ENCODE measurements around the gene POU3F3. TPM values are rescaled to one million over a fixed set of nuclear protein-coding genes. Genes with fewer than 3 reads are reported as not detected.

Gene POU3F3
- total RNA-seq, 1 donor from 2014 or later: 2.1 TPM

DNA sequence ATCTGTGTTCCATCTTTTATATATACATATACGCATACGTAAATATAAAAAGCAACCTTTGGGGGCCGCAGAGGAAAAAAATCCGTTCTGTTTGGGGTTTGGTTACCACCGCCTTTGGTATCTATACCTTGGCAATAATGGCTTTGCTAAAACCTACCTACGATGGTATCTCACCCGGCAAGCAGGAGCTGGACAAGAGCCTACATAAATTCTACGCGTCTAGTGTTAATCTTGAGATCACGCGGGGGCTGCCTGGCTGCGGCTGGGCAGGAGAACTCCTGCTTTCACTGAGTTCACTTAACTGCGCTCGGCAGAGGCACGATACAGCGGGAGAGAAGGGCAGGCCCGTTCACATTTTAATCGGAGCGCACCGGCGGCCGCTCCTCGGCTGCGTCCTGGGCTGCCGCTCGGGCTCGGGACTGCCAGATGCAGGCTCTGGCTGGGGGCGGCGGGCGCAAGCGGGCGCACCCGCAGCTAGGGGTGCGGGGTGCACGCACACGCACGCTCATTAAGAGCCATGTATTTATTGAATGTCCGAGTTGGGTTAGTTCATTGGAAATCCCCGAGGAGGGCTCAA is 1.7 kb upstream of the POU3F3 start:
- no peaks in the 10 kb centered on the region for H3K9me3 Mint-ChIP-seq
- no peaks in the 10 kb centered on the region for H3K36me3 Mint-ChIP-seq
- H3K4me3 Mint-ChIP-seq: peak overlapping the region; percentile 94
- TF ChIP-seq, protein P1, sequence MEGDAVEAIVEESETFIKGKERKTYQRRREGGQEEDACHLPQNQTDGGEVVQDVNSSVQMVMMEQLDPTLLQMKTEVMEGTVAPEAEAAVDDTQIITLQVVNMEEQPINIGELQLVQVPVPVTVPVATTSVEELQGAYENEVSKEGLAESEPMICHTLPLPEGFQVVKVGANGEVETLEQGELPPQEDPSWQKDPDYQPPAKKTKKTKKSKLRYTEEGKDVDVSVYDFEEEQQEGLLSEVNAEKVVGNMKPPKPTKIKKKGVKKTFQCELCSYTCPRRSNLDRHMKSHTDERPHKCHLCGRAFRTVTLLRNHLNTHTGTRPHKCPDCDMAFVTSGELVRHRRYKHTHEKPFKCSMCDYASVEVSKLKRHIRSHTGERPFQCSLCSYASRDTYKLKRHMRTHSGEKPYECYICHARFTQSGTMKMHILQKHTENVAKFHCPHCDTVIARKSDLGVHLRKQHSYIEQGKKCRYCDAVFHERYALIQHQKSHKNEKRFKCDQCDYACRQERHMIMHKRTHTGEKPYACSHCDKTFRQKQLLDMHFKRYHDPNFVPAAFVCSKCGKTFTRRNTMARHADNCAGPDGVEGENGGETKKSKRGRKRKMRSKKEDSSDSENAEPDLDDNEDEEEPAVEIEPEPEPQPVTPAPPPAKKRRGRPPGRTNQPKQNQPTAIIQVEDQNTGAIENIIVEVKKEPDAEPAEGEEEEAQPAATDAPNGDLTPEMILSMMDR (conservative IDR thresholded peaks at IDR 0.05): no peak
- no peak overlapping the region for H3K27ac Mint-ChIP-seq
- H3K4me1 Mint-ChIP-seq (ENCODE audit: unreplicated experiment): peaks cover 23% of the 10 kb centered on the region
- DNase-seq (ENCODE audit: extremely low spot score, unreplicated experiment): no peak
- H3K27me3 Mint-ChIP-seq: peaks cover 84% of the 10 kb centered on the region

DNA sequence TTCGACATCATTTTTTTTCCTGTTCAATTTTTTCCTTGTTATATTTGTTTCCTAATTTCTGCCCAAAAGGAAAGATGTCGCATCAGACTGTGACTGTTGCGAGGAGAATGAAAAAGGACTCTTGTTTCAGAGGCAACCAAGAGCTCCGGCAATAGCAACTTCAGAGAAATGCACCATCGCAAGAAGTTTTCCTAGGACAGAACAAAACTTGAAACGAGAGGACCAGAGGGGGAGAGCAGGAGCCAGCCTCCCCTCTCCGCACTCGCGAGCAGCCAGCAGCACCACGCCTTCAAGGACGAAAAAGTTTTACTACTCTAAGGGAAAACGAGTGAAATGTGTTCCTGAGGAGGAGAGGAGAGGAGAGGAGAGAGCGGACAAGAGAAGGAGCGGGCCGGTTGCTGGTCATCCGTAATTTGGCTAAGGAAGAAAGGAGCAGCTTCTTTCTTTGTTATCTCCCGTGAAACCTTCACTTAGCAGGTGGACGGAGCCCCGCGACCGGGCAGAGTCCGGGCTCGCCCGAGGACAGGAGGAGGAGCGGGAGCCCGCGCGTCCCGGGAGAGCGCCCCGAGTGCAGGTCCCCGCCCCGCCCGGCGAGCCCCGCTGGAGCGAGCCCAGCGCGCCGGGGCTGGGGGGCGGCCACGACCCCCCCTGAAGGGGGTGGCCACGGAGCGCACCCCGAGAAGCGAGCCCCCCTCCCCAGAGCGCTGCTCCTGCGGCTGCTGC is 744 bp downstream of the POU3F3 start:
- TF ChIP-seq, protein P1 (conservative IDR thresholded peaks at IDR 0.05): no peak
- peaks cover 3% of the 10 kb centered on the region for H3K36me3 Mint-ChIP-seq
- H3K4me3 Mint-ChIP-seq: peak overlapping the region; percentile 94
- H3K9me3 Mint-ChIP-seq: no peaks in the 10 kb centered on the region
- DNase-seq (ENCODE audit: extremely low spot score, unreplicated experiment): no peak
- H3K27ac Mint-ChIP-seq: peak overlapping the region; percentile 59
- H3K4me1 Mint-ChIP-seq (ENCODE audit: unreplicated experiment): peaks cover 28% of the 10 kb centered on the region
- H3K27me3 Mint-ChIP-seq: peaks cover 84% of the 10 kb centered on the region

DNA sequence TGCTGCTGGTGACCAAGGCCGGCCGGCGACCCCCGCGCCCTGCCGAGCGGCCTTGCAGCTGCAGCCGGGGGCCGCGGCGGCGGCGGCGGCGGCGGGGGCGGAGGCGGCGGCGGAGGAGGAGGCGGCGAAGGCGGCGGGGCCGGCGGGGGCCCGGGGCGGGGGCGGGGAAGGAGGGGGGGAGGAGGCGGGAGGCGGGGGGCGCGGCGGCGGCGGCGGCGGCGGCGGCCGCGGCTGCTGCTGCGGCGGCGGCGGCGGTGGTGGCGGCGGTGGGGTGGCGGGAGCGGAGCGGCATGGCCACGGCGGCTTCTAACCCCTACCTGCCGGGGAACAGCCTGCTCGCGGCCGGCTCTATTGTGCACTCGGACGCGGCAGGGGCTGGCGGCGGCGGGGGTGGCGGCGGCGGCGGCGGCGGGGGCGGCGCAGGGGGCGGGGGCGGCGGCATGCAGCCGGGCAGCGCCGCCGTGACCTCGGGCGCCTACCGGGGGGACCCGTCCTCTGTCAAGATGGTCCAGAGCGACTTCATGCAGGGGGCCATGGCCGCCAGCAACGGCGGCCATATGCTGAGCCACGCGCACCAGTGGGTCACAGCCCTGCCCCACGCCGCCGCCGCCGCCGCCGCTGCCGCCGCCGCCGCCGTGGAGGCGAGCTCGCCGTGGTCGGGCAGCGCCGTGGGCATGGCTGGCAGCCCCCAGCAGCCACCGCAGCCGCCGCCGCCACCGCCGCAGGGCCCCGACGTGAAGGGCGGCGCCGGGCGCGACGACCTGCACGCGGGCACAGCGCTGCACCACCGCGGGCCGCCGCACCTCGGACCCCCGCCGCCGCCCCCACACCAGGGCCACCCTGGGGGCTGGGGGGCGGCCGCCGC is 1.5 kb downstream of the POU3F3 start:
- Mint-ChIP-seq H3K9me3 (no peaks in the 10 kb centered on the region), H3K4me1 (ENCODE audit: unreplicated experiment) (peaks cover 28% of the 10 kb centered on the region), H3K4me3 (no peak overlapping the region), H3K27ac (no peak overlapping the region), H3K27me3 (peaks cover 84% of the 10 kb centered on the region), H3K36me3 (peaks cover 3% of the 10 kb centered on the region)
- DNase-seq (ENCODE audit: extremely low spot score, unreplicated experiment): no peak
- TF ChIP-seq, protein P1 (conservative IDR thresholded peaks at IDR 0.05): no peak

DNA sequence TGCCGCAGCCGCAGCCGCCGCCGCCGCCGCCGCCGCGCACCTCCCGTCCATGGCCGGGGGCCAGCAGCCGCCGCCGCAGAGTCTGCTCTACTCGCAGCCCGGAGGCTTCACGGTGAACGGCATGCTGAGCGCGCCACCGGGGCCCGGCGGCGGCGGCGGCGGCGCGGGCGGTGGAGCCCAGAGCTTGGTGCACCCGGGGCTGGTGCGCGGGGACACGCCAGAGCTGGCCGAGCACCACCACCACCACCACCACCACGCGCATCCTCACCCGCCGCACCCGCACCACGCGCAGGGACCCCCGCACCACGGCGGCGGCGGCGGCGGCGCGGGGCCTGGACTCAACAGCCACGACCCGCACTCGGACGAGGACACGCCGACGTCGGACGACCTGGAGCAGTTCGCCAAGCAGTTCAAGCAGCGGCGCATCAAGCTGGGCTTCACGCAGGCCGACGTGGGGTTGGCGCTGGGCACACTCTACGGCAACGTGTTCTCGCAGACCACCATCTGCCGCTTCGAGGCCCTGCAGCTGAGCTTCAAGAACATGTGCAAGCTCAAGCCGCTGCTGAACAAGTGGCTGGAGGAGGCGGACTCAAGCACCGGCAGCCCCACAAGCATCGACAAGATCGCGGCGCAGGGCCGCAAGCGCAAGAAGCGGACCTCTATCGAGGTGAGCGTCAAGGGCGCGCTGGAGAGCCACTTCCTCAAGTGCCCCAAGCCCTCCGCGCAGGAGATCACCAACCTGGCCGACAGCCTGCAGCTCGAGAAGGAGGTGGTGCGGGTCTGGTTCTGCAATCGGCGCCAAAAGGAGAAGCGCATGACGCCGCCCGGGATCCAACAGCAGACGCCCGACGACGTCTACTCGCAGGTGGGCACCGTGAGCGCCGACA is 2.4 kb downstream of the POU3F3 start:
- H3K9me3 Mint-ChIP-seq: no peaks in the 10 kb centered on the region
- H3K36me3 Mint-ChIP-seq: peaks cover 3% of the 10 kb centered on the region
- H3K4me3 Mint-ChIP-seq: peak overlapping the region; percentile 71
- DNase-seq (ENCODE audit: extremely low spot score, unreplicated experiment): no peak
- peaks cover 82% of the 10 kb centered on the region for H3K27me3 Mint-ChIP-seq
- TF ChIP-seq, protein P1 (conservative IDR thresholded peaks at IDR 0.05): no peak
- H3K4me1 Mint-ChIP-seq (ENCODE audit: unreplicated experiment): peaks cover 28% of the 10 kb centered on the region
- H3K27ac Mint-ChIP-seq: no peak overlapping the region

DNA sequence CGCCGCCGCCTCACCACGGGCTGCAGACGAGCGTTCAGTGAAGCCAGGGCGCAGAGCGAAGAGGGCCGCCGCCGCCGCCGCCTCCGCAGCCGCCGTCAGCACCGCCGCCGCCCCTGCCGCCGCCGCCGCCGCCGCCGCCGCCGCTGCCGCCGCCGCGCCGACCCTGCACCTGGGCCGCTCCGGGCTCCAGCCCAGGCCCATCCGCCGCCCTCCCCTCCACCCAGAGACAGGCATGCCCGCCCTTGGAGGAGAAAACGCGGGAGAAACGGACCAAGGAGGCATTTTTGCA is 3.0 kb downstream of the POU3F3 start:
- Mint-ChIP-seq H3K27ac (peak overlapping the region; percentile 54), H3K4me1 (ENCODE audit: unreplicated experiment) (peaks cover 24% of the 10 kb centered on the region), H3K27me3 (peaks cover 82% of the 10 kb centered on the region), H3K9me3 (no peaks in the 10 kb centered on the region), H3K4me3 (peak overlapping the region; percentile 74), H3K36me3 (peaks cover 3% of the 10 kb centered on the region)
- no peak for DNase-seq (ENCODE audit: extremely low spot score, unreplicated experiment)
- TF ChIP-seq, protein P1 (conservative IDR thresholded peaks at IDR 0.05): no peak

Measured in type B pancreatic cell (in vitro differentiated cells).